ENCODE data around the gene SLC9C1. TPM values are rescaled to one million over a fixed set of nuclear protein-coding genes. Genes with fewer than 3 reads are reported as not detected.

SLC9C1 gene
- total RNA-seq, 1 donor = 0.54 TPM

DNA sequence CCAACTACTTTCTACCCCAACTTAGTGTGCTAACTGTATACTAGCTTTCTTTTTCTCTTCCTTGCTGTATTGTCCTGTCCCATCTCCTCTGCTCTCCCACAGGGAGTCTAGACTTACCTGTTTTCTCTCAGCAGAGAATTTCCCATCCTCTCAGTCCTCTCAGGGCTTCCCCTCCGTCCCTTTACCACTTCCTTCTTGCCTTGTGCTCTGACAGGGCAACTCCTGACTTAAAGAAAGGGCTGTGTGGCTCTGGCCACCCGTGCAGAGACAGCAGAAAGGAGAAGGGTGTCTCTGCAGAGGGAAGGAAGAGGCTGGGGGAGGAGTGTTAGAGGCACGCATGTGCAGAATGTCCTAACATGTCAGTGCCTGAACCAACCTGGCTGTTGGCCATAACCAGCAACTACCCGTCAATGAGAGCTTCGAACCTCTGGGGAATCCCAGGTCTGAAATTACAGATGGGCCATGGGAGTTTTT, 161.0 kb downstream of the SLC9C1 start, which contains the start of gene GCSAM:
GCSAM (minus strand) TSS at position 274 of the 474 bp plus-strand sequence; CDS start at position 146, 128 bp downstream.
- peak; percentile 41 to 65 (median 59) for DNase-seq (ENCODE audit: low read depth in 2 of 3, low spot score in 2 of 3)

DNA sequence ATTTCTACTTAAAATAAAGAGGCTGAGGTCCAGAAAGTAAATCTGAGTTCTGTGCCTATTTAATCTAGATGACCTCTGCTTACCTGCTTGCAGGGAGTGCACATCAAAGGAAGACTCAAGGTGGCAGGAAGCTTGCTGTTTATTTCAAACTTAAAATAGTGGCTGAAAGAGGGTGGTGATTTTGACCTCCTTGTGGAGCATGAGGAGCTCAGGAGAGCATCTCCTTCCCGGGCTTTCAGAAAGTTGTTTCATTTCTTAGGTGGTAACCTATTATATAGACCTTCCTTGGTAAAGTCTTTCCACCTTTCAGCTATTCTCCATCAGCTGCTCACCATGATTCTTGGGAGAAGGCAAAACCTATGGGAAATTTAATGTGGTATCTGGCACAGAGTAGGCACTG, 161.5 kb downstream of the SLC9C1 start:
- no peak for DNase-seq (ENCODE audit: low read depth in 2 of 3, low spot score in 2 of 3)

DNA sequence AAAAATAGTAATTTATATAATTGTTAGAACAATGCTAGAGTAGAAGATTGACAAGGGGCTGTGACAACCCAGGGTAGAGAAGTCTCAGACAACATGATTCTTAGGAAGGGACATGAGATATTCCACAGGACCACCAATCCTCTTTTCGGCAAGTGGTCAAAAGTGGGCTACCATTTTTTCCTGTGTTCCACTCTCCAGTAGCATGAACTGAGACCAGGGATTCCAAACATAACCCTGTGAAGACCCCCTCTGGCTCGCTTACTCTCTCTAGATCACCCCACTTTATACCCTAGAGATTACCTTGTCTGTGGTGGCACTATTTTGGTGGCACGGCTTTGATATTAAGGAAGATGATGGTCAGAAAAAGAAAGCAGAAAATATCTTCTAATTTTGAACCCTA, 161.9 kb downstream of the SLC9C1 start:
- DNase-seq (ENCODE audit: low read depth in 2 of 3, low spot score in 2 of 3) = no peak

DNA sequence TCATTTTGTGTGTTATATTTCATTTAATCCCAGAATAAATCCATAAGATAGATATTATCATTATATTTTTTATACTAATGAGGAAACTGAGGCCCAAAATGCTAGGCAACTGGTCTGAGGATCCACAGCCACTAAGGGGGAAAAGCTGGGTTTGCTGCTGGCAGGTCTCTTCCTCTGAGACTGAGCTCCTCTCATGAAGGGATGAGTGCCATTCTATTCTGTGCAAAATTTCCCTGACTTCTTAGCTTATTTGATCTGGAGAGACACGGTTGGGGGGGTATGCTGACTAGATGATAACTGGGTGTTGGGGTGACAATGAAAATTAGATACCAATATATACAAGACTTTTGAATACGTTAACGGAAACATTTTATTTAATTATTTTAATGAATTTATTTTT, 162.9 kb downstream of the SLC9C1 start:
- no peak for DNase-seq (ENCODE audit: low read depth in 2 of 3, low spot score in 2 of 3)

DNA sequence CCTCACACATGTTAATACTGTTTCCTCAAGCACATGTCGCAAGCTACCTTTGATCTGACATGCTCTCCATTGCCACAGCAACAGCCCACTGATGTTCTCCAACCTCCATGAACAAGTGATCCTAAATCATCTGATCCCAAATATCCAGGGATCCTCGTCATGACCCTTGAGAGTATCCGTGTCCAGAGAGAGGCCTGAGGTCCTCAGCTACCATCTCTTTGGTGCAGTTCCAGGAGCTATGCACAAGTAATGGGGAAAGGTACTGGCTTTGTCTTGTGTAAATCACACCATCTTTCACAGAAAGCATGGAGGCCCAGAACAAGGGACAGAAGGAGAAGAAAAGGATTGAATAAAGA, 163.4 kb downstream of the SLC9C1 start:
- DNase-seq (ENCODE audit: low read depth in 2 of 3, low spot score in 2 of 3) = no peak

DNA sequence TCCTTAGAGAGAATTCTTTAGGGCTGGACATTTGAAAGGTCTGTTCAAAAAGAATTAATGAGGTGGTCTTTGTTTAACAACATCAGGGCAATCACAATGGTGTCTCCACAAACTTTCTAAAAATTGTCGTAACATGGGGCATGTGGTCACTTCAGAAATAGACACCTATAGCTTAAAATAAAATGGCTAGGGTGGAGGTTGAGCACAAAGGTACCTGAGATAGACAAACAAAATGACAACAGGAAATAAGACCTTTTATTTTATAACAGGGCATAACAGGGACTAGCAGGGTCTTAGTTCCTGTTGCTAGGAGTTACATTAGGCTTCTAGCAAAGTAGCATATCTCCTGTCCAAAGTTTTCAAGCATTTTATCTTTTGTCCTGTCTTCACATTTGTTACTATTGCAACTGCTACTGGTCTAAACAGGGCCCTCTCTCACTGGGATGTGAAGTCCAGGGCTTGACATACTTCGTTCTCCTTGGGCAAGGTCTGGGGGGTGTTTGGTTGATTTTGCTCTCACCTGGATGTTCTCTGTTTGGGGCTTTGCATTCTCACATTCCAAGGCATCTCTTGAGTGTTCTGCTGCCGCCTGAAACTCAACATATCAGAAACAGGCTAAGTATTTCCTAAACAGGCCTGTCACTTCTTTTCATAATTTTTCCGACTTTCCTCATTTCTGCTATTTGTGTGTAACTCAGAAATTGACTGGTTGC, 163.9 kb downstream of the SLC9C1 start:
- no peak for DNase-seq (ENCODE audit: low read depth in 2 of 3, low spot score in 2 of 3)

DNA sequence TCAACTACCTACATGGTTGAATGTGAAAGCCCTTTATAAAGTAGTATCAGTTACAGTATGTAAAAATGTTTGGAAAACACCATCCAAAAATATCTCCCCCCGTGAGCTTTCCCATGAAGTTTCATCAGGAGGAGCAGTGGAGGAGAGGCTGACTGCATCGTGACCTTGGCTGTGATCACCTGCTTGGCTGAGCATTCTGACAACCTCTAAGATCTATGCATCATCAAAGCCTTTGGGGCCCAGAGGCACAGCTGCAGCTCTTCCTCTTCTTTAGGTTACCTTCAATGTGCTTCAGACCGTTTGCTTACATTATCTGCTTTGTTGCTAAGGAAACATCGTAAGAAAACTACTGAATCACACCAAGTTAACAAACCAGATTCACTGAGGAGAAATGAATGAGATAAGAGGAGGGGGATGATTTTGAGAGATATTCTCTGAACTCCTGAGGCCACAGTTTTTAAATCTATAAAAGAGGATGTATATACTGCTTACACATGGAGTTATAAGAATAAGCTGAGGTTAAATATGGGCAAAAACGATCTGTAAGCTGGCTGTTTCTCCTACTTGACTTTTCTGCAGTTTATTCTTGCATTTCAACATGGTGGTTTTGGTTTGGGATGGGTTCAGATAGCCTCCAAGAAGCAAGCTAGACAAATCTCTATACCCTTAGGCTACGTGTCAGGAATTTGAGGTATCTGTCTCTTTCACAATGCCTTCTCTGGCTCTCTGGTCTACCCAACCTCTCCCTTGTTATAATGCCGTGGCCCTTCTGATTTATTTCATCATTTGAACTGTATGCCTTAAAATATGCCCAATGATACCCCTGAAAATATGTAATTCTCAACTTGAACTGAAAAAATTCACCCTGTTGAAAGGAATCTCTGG, 164.9 kb downstream of the SLC9C1 start:
- peak; percentile 54 to 90 (median 71) for DNase-seq (ENCODE audit: low read depth in 2 of 3, low spot score in 2 of 3)

DNA sequence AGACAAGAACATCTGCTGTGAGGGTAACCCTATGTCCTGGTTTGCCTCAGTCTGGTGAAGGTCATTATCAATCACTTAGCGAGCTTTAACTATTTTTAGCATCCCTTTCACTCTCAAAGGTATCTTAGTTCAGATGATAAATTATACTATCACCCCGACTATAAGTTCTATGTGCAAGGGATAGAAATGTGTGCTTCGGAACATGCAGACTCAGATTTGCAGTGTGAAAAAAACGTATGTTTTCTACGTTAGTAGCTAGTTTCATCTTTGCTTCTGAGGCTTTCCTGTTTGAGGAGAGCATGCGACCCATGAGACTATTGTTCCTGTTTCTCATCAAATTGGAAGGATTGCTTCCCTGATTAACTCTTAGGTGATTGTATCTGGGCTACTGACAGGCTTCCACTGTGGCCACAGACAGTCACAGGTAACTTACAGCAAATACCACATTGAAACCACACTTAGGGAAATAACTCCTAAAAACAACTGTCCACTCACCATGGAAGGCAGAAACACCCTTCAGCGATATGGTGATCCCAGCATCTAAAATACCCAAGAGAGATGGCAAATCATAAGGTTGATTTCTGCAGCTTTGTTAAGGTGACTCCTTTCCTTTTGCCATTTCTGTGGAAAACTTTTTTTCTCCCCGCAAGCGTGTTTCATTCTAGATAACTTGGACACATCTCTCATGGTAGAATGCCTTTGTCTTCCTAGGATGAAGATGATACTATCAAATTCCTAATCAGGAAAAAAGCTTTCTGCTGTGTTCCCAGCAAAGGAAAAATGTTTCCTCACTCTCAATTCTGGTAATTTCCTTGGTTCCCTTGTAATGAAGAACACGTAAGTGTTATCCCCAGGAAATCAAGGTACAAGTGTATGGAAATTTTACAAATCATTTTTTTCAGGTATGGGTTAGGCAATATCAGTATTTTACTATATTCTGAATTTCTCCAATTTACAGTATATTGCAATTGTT, 166.2 kb downstream of the SLC9C1 start:
- peak in 1 of 3 donors; percentile 32 for DNase-seq (ENCODE audit: low read depth in 2 of 3, low spot score in 2 of 3)

DNA sequence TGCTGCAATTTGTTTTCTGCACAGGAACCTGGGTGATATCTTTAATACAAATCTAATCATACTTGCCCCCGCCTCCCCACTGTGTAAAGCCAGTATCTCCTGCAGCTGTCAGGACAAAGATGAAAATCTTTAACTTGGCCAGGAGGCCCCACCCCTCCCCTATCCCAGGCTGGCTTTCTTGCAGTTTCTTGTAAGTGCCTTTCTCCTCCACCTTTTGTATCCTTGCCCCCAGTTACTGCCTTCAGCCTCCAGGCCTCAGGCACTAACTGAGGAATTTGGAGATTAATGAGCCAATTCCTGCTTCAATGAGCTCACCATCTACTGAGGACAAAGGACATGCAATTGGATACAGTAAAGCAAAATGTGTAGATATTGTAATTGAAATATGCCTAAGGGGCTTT, 167.5 kb downstream of the SLC9C1 start:
- DNase-seq (ENCODE audit: low read depth in 2 of 3, low spot score in 2 of 3) = no peak

DNA sequence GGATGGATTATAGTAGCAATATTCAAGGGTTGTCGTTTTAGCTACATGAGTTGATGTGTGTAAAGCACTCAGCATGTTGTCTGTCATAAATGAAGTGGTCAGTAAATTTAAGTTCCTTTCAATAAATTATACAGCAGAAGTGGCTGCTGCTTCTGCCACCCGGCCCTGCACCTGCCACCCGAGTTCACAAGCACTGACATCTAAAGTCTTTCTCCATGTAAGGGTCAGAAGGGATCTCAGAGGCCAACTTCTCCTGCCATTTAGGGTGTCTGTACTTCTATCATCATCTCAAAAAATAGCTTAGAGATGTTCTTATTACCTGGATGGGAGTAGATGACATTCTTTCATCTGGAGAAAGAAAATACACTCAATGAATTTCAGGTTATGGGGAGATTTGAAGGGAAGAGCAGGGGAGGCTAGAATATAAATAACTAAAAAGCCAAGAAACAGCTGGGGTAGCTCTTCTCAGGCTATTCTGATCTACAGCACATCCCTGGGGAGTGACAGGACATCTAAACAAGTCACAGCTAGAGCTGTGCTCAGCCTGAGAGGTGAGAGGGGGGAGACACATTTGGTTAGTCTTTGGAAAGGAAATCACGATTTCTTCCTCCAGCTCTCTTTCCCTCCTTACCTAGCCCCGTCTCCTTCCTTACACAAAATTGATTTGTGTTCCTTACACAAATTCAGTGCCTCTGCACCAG, 169.0 kb downstream of the SLC9C1 start:
- DNase-seq (ENCODE audit: low read depth in 2 of 3, low spot score in 2 of 3) = no peak

DNA sequence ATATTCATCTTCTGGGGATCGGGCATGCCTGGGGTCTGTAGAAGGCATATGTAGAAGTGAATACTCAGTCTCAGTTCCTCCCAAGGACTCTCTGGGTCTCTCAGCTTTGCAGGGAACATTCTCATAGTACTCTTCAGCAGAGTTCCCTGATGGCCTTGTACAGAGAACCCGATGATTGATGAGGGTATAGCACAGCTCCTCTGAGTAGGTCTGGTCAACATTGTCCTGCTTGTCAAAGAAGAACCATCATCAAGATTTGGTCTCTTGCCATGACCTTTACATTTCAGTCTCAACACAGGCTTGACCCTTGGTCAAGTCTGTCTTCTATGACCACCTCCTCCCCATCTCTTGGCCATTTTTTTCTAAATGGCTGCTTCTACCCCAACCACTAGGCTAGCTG, 170.5 kb downstream of the SLC9C1 start:
- DNase-seq (ENCODE audit: low read depth in 2 of 3, low spot score in 2 of 3) = no peak

DNA sequence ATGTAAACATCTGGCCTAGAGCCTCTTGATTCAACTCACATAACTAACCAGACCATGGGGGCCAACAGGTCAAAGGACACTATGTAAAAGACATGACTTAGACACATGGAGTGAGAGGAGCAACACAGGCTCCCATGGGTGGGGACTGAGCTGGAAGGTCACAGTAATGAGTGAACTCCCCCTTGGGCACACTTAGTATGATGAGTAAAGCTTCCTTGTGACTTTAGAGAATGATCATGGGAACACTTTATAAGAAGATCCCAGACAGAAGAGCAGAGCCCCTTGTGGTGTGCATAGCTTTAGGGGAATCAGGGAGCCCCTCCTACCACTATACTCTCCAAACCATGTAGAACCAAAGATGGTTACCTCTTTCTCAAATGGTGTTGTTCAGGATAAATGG, 171.1 kb downstream of the SLC9C1 start:
- no peak for DNase-seq (ENCODE audit: low read depth in 2 of 3, low spot score in 2 of 3)

DNA sequence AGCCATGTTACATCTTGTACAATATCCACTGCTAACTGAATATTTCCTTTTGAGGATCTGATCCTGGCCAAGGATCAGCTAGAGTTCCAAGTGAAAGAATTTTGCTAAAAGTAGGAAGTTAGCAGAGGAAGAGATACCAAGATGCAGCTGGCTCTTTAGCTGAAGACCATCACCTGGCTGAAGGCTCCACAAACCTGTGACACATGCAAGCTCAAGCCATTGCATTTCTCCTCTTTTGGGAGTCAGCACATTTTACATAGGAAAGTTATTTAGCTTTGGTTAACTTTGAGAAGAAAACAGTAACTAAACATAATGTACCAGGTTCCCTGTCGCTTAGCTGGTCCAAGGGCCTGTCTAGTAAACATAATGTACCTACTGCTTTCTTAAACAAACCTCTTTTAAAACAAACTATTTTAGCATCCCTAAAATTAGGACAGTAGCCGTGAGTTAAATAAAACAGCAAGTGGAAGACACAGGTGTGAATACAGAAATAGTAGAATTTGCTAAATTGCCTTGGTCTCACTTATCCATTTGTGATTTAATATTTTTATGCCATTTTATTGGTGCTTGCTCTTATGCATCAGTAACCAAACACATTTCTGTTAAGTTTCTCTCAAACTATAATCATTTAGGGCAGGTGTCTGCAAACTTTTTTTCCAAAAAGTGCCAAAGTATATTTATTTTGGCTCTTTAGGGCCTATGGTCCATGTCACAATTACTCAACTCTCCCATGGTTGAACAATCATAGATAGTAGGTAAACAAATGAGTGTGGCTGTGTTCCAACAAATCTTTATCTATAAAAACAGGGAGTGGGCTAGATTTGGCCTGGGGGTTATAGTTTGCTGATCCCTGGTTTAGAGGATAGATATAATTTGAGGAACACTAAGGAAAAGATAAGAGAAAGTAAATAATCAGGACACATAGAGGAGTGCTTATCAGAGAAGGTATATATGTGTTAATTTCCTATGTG, 172.2 kb downstream of the SLC9C1 start:
- DNase-seq (ENCODE audit: low read depth in 2 of 3, low spot score in 2 of 3) = no peak

DNA sequence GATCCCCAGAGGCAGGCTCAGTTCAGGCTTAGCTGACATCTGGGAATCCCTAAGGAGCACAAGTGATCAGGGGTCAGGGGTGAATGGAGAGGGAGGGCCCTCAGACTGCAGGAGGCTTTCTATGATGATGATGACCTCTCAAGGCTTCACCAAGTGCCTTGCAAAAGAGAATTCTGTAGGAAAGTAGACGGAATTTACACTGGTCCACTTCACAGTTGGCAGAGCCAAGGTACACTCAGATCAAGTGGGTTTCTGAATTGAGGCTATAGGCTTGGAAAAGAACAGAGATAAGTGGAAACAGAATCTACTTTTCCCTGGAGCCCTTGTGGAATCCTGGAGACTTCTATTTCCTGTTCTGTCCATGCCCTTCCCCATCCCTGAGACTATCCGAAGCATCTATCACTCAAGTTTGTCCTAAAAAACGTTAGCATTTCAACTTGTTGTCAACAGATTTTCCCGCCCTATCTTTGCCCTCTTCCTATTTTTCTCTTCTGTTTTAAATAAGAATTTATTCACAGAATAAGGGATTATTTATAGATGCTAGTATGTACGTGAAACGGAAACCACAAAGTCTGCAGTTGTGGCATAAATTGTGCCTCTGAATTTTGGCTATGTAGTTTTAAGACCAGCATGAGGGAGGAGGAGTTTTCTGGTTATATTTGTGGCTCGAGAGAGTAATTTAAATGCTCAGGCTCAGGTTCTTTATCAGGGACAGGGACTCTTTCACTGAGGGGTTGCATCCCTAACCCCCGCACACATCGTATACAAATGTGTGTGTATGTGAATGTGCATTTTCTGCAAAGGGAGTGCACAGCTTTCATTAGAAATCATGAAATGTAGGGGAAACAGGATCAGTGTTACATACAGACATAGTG, 173.8 kb downstream of the SLC9C1 start:
- DNase-seq (ENCODE audit: low read depth in 2 of 3, low spot score in 2 of 3) = peak in 2 of 3 donors; percentile 38 to 65

DNA sequence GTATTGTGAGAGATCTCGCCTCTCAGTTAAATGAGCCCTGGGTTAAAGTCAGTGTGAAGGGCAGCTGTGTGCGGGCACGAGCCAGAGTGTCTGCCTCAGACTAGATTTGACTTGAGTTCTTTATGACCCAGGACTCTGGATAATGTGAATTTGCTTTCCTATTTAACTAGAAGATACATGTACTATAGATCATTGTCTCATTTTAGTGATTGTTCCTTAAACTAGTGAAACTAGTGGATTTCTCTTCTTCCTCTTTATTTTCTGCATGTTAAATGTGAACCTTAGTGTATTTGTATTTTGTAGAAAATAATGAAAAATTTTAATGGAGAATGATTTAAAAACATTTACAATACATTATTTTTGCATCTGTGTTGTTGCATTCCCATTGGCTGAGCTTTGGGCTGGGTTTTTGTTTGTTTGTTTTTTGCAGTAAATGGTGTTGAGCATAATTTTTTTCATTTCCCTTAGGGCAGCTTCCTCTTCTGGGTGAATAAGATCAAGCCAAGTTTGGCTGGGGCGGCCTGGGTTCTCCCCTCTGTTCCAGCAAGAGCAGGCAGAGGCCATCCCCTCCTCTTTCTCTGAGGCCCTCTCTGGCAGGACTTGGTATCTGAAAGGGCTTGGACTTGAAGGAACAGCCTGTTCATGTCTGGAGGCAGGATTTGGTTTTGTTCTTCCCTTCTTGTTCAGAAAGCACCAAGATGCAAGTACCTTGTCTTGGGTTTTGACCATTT, 176.0 kb downstream of the SLC9C1 start:
- peak in 2 of 3 donors; percentile 56 to 74 for DNase-seq (ENCODE audit: low read depth in 2 of 3, low spot score in 2 of 3)

DNA sequence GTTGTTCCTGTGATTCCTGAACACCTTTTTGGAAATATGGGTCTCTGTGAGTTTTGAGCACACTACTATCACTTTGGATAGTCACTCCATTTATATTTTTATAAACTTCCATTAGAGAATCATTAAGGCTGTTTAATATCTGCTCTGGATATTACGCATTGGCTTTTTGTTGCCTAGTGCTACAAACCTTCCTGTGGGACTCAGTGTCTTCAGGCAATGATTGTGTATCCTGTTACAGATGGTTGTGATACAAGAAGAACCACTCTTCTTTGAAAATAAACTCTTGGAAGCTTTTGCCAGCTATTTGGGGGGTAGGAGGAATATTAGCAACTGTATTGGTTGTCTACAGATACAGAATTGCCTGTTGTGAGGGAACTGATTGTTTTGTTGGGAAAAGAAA, 176.6 kb downstream of the SLC9C1 start:
- no peak for DNase-seq (ENCODE audit: low read depth in 2 of 3, low spot score in 2 of 3)

DNA sequence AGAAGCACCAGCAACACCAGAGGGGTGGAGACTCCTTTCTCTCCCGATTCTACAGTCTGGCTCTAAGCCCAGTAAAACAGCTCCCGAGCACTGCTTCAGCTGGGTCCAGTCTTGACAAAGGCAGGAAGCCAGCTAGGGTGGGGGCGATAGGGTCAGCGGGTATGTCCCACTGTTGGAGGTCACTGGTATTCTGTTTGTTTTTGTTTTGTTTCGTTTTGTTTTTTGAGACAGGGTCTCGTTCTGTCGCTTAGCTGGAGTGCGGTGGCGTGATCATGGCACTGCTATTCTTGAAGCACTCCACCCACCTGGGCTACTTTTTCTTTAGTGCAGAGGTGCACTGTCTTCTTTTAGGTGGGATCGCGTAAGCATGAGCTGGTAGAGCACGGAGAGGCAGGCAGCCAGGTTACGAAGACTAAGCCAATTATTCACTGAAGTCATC, 177.2 kb downstream of the SLC9C1 start:
- DNase-seq (ENCODE audit: low read depth in 2 of 3, low spot score in 2 of 3) = no peak

Measured in hematopoietic multipotent progenitor cell (in vitro differentiated cells).